HG03565 (cell line): ENCODE data around the gene CBR1.
"Not testable (repeated sequence)": the region's sequence is repeated elsewhere in the genome, so short reads cannot be mapped to it uniquely, and the experiment has no call there.

Experiments used
- ATAC-seq: cut with Tn5 transposase; IDR thresholded peaks from one replicate; pipeline ENCODE4 v1.9.1; 2021; ENCODE audit warnings: mild to moderate bottlenecking, moderate library complexity; ENCODE audit not compliant: unreplicated experiment

CBR1 gene

DNA sequence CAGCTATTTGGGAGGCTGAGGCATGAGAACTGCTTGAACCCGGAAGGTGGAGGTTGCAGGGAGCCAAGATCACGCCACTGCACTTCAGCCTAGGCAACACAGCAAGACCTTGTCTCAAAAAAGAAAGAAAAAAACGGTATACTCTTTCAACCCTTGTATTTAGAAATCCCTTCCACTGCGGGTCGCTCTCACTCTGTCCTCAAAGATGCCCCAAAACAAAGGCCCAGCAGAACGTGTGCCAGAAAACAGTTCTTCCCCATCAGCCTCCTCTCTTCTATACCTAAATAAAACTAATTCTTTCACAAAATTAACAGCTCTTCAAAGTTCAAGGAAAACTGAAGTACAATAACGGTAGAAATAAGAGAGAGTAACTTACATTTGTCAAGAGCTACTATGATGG is 22.7 kb upstream of the CBR1 start:
- ATAC-seq, result no peak

DNA sequence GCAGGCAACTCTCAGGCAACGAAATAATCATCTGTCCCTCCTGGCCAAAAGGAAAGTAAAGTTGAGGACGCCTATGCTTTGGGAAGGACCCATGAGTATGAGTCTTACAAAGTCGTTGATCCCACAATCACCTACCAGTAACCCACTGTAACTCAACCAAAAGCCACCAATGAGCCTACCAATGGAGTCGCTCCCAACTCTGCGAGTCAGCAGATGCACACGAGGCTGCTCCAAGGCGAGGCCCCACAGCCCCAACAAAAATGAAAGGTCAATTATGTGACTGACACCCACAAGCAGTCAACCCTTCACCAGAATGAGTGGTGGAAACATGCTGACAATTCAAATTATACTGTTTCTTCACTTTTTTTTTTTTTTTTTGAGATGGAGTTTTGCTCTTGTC is 21.5 kb upstream of the CBR1 start:
- no peak for ATAC-seq

DNA sequence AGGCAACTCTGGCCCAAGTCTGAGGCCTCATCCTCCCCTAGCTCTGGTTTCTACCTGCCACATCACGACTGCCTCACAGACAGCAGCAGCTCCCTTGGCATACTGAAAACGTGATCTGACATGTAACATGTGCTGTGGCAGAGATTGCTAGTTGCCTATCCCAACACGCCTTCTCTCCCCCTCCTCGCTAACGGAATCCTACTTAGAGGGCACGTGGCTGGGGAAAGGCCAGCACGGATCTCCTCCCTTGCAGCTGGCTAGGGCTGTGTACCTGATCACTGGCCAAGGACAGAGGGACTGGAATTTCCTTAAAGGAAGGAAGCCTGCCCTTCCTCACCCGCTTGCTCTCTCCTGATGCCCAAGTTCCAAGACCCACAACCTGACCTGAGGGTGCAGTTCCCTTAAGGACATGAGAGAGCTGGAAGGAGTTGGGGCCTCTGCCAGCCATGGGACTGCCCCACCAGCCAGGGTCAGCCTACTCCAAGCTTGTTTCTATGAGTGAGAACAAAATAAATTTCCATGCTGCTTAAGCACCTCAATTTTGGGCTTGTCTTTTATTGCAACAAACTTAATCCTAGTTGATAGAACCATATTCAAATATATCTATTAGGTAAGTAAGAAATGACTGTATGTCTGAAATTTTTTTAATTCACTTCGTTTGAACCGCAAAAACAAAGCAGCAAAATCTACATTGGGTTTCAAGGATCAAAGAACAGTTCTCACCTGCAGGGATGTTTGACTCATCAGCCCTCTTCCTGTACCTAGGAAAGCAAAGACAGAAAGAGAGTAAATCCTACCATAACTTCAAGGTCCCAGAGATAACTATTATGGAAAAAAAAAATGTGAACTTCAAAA is 16.7 kb upstream of the CBR1 start:
- ATAC-seq, result no peak

DNA sequence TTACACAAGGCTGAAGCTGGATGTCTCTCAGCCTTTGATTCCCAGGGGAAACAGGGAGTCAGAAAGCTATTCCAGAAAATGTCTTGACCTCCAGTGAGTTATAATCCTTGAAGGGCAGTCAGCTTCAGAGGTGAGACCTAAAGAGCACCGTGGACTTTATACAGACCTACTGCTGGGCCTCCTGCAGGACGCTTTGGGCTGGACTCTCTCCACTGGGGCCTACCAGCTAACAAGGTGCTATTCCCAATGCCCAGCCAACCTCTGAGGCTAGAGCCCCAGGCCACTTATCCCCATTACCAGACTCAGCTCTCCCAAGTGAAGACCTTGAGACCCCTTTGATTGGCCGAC is 16.1 kb upstream of the CBR1 start:
- ATAC-seq, result no peak

DNA sequence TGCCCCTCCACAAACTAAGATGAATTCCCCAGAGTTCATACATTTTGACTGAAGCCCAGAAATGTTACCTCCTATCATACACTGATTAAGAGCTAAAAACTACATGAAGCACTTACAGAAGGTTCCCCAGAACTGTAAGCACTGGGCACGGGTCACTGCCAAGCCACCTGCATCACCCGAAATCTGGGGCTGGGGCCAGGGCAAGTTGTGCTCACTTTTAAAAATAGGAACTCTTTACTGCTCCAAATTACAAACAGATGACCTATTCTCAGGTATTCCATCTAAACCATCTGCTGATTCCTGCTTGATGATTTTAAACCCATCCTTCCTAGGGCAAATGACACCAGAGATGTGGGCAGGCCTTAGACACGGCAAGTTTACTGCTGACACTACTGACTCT is 14.3 kb upstream of the CBR1 start:
- ATAC-seq, result no peak

DNA sequence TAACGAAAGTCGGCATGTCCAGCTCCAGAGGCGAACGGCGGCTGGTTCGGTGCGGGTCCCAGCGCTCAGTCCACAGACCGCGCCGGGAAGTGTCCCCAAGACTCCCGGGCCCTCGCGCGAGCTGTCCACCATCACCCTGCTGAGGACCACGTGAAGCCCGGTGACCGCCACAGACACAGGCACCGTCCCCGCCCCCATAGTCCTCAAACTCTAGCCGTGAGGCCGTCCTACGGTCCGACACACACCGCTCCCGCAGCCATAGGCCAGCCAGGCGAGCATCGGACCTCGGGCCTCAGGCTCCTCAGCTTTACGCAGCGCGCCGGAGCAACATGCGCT is 10.0 kb upstream of the CBR1 start:
- ATAC-seq, result peak; percentile 25

DNA sequence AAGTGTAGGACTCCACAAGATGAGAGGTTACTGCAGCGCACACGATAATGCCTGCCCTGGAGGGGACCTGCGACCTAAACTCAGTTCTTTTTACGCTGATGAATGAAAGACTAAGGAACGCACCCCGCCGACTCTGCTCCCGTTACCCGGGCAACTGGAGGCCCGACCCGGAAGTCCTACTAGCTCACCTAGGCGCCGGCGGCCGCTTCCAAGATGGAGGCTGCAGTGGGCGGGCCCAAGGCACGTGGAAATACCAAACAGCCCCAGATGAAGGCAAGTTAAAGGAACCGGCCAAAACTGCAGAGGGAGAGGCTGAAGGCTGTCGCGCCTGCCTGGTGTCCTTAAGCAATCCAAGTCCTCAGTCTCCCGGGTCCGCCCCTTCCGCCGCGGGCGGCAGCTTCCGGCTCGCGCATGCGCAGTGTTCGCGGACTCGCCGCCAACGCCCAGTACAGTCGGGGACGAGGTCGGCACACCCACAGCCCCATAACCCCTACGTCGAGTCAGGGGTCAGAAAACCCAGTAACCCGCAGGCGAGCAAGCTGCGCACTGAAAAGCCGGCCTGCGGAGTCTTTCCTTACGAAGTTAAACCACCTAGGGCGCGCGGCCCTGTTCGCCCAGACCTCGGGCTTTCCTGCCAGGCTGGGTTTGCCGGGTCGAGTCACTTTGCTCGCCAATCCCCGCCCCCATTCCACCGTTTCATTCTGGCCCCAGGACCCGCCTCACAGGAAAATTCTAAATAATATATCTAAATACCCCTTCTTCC is 9.5 kb upstream of the CBR1 start, which contains the start of gene SETD4:
Gene SETD4 (minus strand): TSS at position 368 of the 763 bp plus-strand sequence. CDS start 1,638 bp downstream, outside the sequence.
- ATAC-seq, result peak; percentile 80

DNA sequence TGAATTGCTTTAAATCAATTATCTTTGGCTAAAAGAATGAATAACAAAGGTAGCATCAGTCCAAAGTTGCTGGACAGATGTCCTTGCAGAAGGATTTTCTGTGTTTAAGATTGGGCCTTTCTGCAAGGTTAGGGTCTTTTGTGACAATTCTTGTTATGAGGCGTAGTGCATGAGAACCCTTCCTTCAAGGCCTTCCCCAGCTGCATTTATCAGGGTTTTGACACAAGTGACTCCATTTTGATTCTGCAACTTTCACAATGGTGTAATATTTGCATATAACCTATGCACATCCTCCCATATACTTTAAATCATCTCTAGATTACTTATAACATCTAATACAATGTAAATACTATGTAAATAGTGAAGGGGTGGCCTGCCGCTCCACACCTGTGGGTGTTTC is 8.4 kb upstream of the CBR1 start:
- ATAC-seq, result no peak

DNA sequence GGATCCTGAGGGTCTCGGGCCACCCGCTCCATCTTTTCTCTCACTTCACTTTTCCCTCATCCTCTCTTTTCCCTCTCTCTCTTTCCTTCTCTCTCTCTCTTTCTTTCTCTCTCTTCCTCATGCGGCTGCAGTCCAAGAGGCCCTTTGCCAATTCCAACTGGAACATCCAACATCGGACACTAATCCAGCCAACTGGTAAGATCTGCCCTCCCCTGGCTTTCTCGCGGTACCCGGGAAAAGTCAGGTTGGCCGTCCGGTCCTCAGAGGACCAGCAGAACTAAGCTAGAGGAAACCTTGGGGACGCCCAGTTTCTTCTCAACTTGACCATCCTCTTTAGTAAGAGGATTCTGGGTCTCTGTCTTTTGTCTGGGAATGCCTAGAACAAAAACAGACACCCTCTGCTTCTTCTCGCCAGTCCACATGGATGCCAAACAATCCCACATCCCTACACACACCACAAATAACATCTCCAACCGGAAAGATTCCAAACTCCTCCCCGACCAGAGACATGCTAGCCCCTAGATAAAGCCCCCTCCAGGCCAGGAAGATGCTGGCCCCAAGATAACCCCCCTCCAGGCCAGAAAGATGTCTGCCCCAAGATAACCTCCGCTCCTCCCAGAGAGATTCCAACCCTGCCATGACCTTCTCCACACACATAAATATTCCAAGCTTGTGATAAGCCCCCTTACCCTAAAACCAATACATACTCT is 6.3 kb upstream of the CBR1 start:
- ATAC-seq, result no peak

DNA sequence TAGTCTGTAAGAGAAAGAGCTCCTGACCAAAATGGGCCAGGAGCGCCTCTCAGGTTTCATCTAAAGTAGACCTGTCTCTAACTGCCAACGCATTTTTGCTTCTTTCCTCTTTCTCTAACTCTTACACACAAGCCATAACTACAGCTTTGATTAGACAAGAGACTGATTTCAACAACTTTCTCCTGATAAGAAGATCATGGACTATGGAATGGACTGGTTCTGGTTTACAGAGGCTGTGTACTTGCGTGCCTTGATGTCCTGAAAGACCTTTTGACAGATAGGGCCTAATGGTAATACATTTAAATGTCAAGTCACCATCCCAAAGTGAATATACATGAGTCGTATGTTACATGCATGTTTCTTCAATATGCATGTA is 5.8 kb upstream of the CBR1 start:
- no peak for ATAC-seq

DNA sequence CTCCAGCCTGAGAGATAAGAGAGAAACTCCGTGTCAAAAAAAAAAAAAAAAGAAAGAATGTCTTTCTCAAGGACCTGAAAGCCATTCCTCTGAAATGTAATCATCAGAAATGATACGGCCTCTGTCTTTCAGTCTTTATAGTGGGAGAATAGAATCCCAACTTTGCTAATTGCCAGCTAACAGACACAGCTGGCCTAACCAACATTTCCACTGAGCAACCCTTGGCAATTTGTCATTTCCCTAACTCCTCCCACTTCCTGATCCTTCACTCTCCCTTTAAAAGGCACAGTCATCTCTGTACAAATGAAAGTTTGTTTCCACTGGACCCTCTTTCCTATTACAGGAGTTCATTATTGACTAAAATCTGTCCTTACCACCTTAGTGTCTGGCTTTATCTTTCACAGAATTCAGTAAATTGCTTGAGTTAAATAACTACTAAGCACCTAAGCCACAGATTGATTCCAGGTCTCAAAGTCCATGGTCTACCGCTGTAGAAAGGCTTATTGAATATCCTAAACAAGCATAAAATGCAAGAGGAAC is 4.3 kb upstream of the CBR1 start:
- no peak for ATAC-seq

DNA sequence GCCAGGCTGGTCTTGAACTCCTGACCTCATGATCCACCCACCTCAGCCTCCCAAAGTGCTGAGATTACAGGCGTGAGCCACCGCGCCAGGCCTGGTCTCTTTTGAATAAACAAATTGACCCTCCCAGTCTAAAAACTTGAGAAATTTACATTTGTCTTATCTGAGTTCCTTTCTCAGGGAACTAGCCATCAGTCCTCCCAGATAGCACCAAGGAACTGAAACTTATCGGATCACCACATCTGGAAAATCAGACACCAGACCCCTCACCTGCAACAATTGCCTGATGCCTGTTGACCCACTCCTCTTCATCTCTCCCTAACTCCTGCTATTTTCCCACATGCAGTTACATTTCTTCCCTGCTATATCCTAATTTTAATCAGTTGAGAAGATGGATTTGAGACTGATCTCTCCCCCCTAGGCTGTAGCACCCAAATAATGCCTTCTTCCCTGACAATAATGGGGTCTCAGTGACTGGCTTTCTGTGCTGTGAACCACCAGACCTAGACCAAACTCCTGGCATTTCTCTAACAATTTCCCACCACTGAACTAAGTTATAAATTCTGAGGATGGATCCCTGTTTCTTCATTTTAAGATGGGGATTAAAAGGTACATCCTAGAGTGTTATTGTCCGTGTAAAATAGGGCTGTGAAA is 951 bp upstream of the CBR1 start:
- ATAC-seq, result no peak

DNA sequence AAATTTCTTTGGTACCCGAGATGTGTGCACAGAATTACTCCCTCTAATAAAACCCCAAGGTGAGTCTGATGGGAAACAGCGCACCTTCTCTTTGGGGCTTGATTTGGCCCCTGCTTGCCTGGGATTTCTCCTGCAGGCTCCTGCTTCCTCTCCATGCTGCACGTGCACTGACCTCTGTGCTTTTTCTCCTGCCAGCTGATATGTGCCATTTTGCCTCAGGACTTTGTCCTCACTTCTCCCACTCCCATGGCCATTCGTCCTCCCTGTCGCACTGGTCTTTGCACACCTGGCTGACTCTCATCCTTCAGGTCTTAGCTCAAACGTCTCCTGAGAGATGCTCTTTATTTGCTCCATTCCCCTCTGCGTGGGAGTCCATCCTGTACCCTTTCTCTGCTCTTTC is 1.2 kb downstream of the CBR1 start:
- no peak for ATAC-seq

DNA sequence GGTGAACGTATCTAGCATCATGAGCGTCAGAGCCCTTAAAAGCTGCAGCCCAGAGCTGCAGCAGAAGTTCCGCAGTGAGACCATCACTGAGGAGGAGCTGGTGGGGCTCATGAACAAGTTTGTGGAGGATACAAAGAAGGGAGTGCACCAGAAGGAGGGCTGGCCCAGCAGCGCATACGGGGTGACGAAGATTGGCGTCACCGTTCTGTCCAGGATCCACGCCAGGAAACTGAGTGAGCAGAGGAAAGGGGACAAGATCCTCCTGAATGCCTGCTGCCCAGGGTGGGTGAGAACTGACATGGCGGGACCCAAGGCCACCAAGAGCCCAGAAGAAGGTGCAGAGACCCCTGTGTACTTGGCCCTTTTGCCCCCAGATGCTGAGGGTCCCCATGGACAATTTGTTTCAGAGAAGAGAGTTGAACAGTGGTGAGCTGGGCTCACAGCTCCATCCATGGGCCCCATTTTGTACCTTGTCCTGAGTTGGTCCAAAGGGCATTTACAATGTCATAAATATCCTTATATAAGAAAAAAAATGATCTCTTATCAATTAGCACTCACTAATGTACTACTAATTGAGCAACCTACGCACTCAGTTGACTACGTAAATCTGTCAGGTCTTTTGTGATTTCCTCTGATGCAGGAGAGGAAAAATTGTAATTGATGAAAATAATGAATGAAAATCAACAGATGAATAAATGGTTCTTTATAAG is 2.8 kb downstream of the CBR1 start:
- ATAC-seq, result no peak

DNA sequence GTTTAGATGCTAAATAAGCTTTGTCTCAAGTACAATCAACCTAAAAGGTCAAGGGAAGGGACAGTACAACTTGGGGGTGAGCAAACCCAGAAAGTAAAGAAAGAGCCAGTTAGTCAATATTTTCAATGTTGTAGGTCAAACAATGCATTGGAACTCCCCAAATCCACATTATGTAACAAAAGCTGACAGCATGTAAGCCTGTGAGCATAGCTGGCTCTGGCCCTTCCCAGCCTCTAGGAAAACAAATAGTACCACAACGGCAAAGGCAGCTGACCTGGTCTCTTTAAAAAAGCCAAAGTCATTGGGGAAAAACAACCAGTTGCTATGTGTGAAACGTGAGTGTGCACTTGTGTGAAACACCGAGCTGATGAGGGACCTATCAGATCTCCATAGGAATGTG is 3.4 kb downstream of the CBR1 start:
- no peak for ATAC-seq

DNA sequence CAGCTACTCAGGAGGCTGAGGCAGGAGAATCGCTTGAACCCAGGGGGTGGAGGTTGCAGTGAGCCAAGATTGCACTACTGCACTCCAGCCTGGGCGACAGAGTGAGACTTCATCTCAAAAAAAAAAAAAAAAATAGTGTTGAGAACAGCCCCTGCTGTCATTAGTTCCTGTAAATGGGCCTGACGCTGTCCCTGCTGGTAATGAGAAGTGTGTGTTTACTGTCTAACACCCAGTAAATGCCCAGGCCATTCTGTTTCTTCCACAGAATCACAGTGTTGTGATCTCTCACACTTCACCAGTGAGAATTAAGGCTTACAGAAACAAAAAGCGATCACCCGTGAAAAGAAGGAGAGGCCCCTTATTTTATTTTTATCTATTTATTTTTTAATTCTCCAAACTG is 4.1 kb downstream of the CBR1 start:
- not testable (repeated sequence) for ATAC-seq

DNA sequence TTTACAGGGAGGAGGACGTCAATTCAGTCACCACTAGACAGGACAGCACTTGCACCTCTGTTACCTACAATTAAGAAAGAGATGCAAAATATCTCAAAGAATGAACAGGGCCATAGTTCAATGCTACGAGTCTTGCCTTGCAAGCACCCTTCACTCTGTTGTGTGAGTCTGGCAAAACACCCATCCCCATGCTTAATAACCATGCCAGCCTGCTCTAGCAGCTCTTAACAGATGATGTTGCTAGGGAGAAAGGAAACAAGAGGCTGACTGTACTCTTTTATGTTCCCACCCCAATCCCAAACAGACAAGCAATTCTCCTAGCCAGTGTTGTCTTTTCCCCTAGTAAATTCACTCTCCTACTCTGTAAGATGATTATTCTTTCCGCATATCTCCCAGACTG is 5.3 kb downstream of the CBR1 start:
- no peak for ATAC-seq

DNA sequence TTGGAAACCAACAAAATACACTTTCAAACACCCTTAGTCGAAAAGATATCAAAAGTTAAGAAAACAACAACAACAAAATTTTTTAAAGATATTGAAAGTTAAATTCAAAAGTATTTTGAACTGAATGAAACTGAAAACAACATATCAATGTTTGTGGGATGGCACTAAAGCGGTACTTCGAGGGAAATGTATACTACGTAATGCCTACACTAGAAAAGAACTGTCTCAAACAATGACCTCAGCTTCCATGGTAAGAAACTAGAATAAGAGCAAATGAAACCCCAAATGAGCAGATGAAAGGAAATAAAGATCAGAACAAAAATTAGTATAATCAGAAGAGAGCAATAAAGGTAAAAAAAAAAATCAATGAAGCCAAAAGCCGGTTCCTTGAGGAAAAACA is 6.1 kb downstream of the CBR1 start:
- no peak for ATAC-seq

DNA sequence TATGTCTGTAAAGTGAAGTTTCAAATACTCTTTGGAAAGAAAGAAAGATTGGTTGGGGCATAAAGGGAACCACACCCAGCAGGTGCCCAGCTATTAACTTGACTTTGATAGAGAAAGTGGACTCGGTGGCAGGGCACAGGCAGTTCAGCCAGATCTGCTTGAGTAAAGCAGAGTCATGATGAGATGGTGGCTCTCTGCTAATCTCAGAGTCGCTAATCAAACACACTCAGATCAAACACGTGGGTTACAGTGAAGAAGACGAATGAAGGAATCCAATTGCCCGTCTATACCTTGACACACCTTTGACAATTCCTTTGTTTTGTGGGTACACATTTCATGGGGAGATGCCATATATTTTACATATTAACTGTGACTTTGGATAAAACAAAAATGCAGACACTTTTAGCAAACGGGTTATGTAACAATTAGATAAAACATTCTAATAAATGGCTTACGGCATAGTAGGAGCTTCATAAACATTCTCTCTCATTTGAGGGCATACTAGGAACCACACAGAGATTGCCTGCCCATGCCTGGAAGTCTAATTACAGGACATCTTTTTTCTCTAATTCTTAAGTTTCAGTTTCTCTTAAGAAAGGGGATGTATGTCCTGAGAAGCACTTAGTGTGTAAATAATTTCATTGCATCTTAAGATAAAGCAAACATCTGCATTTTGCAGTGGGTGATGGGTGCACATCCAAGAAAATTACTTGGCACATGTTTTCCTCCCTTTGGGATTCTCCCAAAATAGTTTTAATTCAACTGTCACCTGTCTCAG is 7.2 kb downstream of the CBR1 start:
- ATAC-seq, result no peak

DNA sequence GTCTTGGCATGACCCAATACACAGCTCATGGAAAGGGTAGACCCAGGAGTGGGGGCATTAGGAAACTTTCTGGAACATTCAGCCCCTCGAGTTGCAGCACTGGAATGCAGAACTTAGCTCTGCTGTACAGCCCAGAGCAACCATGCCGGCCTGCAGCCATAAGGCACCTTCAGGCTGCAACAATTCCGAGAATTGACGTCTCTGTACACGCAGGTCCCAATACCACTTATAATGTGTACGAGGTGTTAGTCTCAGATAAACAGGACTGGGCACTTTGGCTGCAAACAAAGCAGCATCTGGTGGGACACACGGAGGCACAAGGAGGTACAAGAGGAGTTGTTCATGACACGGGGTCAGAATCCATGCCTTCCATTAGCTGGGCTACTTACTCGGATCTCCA is 7.9 kb downstream of the CBR1 start:
- no peak for ATAC-seq
